HG03175 (cell line): ENCODE results near the gene GPR55.
A peak's percentile ranks its signal among the peaks of the same experiment; 100 is the strongest.

Experiments
- ATAC-seq: cut with Tn5 transposase; IDR thresholded peaks from one replicate; pipeline ENCODE4 v1.9.1; 2021; ENCODE audit warnings: mild to moderate bottlenecking, moderate library complexity; ENCODE audit not compliant: unreplicated experiment

GPR55 gene

GRCh38 chr2:230870544-230871360, 54.3 kb downstream of the GPR55 start:
- no peak for ATAC-seq

GRCh38 chr2:230869914-230870543, 55.0 kb downstream of the GPR55 start:
- no peak for ATAC-seq

- no peak for ATAC-seq
Observed at GRCh38 chr2:230868947-230869913, 55.8 kb downstream of the GPR55 start.

GRCh38 chr2:230868161-230868946, 56.7 kb downstream of the GPR55 start:
- ATAC-seq = no peak

GRCh38 chr2:230866756-230867523, 58.1 kb downstream of the GPR55 start:
- ATAC-seq = no peak

GRCh38 chr2:230865766-230866755, 59.0 kb downstream of the GPR55 start:
- no peak for ATAC-seq

GRCh38 chr2:230865307-230865765, 59.7 kb downstream of the GPR55 start:
- ATAC-seq = no peak

GRCh38 chr2:230864605-230865306, 60.3 kb downstream of the GPR55 start, which contains the start of gene ITM2C:
Gene ITM2C (plus strand): TSS chr2:230864942. CDS start chr2:230865026, 84 bp downstream.
- peak; percentile 74 for ATAC-seq

GRCh38 chr2:230864122-230864604, 60.9 kb downstream of the GPR55 start:
- ATAC-seq = no peak

- ATAC-seq = no peak
Observed at GRCh38 chr2:230863442-230864121, 61.5 kb downstream of the GPR55 start.

GRCh38 chr2:230863031-230863430, 62.0 kb downstream of the GPR55 start:
- ATAC-seq = no peak

- no peak for ATAC-seq
Observed at GRCh38 chr2:230862292-230862691, 62.8 kb downstream of the GPR55 start.

GRCh38 chr2:230861552-230862255, 63.3 kb downstream of the GPR55 start:
- no peak for ATAC-seq
